H1 (cell line): Measurements from ENCODE around the gene INTS7. TPM values are rescaled to one million over a fixed set of nuclear protein-coding genes. Genes with fewer than 3 reads are reported as not detected.

Experiments used
- CTCF ChIA-PET: fragments of 300-600 bp; sonication (Branson Sonifier 250); formaldehyde crosslinking; loops from one replicate; lab custom pipeline; 2021; ENCODE audit not compliant: partially characterized antibody; lab: Charles Lee
- POLR2A ChIA-PET: fragments of 300-600 bp; sonication (Branson Sonifier 250); formaldehyde crosslinking; loops from one replicate; lab custom pipeline; 2021; ENCODE audit warnings: inconsistent platforms; ENCODE audit not compliant: partially characterized antibody; lab: Charles Lee
- DNase-seq, 2 experiments: peaks; one replicate each; pipeline versions ENCODE4 v3.0.0 to v3.0.0-alpha.2; 2010 to 2022; ENCODE audit warnings: low spot score in 2 of 2, low read depth in 1 of 2, mixed read lengths in 1 of 2
- FAIRE-seq: peaks from 2 replicates; lab custom pipeline; 2011; peaks lifted over from hg19 to GRCh38; lab: Jason Lieb, UNC
- H2AFZ ChIP-seq: 2 replicates; pipeline ENCODE4 v1.8.1; 2012; ENCODE audit warnings: low read length, inconsistent platforms
- H2AK5ac ChIP-seq: 2 replicates; pipeline ENCODE4 v1.6.1; 2013; ENCODE audit warnings: low read depth, low read length
- H2BK120ac ChIP-seq: replicated peaks from 2 replicates; pipeline ENCODE3; 2013; ENCODE audit warnings: low read depth, low read length, inconsistent platforms
- H2BK12ac ChIP-seq: 2 replicates; pipeline ENCODE4 v1.6.1; 2013; ENCODE audit warnings: low read depth, low read length
- H2BK15ac ChIP-seq: 2 replicates; pipeline ENCODE4 v1.6.1; 2013; ENCODE audit warnings: low read length
- H2BK20ac ChIP-seq: 2 replicates; pipeline ENCODE4 v1.6.1; 2013; ENCODE audit warnings: low read length
- H2BK5ac ChIP-seq: 2 replicates; pipeline ENCODE4 v1.6.1; 2013; ENCODE audit warnings: low read depth, low read length
- H3K14ac ChIP-seq: 2 replicates; pipeline ENCODE4 v1.6.1; 2013; ENCODE audit warnings: inconsistent platforms; ENCODE audit not compliant: insufficient read length
- H3K18ac ChIP-seq: 2 replicates; pipeline ENCODE4 v1.6.1; 2013; ENCODE audit warnings: low read length; ENCODE audit errors: extremely low read depth
- H3K23ac ChIP-seq: 2 replicates; pipeline ENCODE4 v1.6.1; 2013; ENCODE audit warnings: inconsistent platforms; ENCODE audit not compliant: insufficient read length
- H3K23me2 ChIP-seq: 2 replicates; pipeline ENCODE4 v1.6.1; 2013; ENCODE audit warnings: low read depth, low read length
- H3K27ac ChIP-seq: 2 replicates; pipeline ENCODE4 v1.6.1; 2011; ENCODE audit warnings: low read depth, low read length, inconsistent platforms
- H3K27me3 ChIP-seq, 4 experiments: replicated peaks in 1 of 4; 1 replicate in 1 of 4; 2 replicates in 3 of 4; pipeline versions ENCODE4 v1.6.1 to v1.8.1; 2011 to 2013; ENCODE audit warnings: low read length in 3 of 4, mild to moderate bottlenecking in 3 of 4, inconsistent platforms in 2 of 4, mixed read lengths in 2 of 4, moderate library complexity in 1 of 4; ENCODE audit not compliant: control insufficient read depth in 3 of 4, insufficient read depth in 3 of 4; ENCODE audit errors: extremely low read depth in 1 of 4
- H3K36me3 ChIP-seq, 4 experiments: 2 replicates each; pipeline versions ENCODE4 v1.6.1 to v1.8.1; 2011 to 2013; ENCODE audit warnings: mild to moderate bottlenecking in 4 of 4, low read length in 3 of 4, moderate library complexity in 2 of 4, control low read depth in 1 of 4, inconsistent platforms in 1 of 4; ENCODE audit not compliant: insufficient read depth in 4 of 4, control insufficient read depth in 2 of 4
- H3K4ac ChIP-seq: replicated peaks from 2 replicates; pipeline ENCODE3; 2013; ENCODE audit warnings: low read length, low read depth, mixed read lengths, inconsistent platforms; ENCODE audit not compliant: insufficient read length
- H3K4me1 ChIP-seq, 4 experiments: replicated peaks in 1 of 4; 1 replicate in 1 of 4; 2 replicates in 3 of 4; pipeline versions ENCODE4 v1.6.1 to v1.8.1; 2011 to 2013; ENCODE audit warnings: low read length in 3 of 4, inconsistent platforms in 2 of 4, mixed read lengths in 1 of 4; ENCODE audit not compliant: insufficient read depth in 4 of 4, control insufficient read depth in 3 of 4
- H3K4me2 ChIP-seq, 2 experiments: 2 replicates each; pipeline versions ENCODE4 v1.6.1 to v1.8.1; 2011 to 2013; ENCODE audit warnings: low read depth in 2 of 2, low read length in 2 of 2, control low read depth in 1 of 2, inconsistent platforms in 1 of 2, mild to moderate bottlenecking in 1 of 2; ENCODE audit not compliant: insufficient read depth in 1 of 2
- H3K4me3 ChIP-seq, 4 experiments: fragments of 200-600, 300-600 bp in 1 of 4; sonication (generic), shearing (Covaris generic), sonication (Bioruptor Twin) in 1 of 4; 2 replicates each; pipeline versions ENCODE4 v1.5.1 to v1.8.1; 2011 to 2016; ENCODE audit warnings: low read length in 4 of 4, low read depth in 3 of 4, control low read depth in 2 of 4, inconsistent platforms in 2 of 4, mild to moderate bottlenecking in 2 of 4, mixed read lengths in 1 of 4, moderate library complexity in 1 of 4; ENCODE audit not compliant: insufficient read depth in 2 of 4; ENCODE audit errors: extremely low read depth in 1 of 4
- H3K56ac ChIP-seq: replicated peaks from 2 replicates; pipeline ENCODE3; 2013; ENCODE audit warnings: low read depth, mild to moderate bottlenecking, mixed read lengths, low read length, inconsistent platforms; ENCODE audit not compliant: insufficient read length
- H3K79me1 ChIP-seq: 2 replicates; pipeline ENCODE4 v1.6.1; 2013; ENCODE audit warnings: low read depth, low read length, control low read depth
- H3K79me2 ChIP-seq, 2 experiments: 2 replicates each; pipeline versions ENCODE4 v1.6.1 to v1.8.1; 2012 to 2013; ENCODE audit warnings: low read length in 2 of 2, mild to moderate bottlenecking in 2 of 2, inconsistent platforms in 1 of 2; ENCODE audit not compliant: insufficient read depth in 2 of 2, control insufficient read depth in 1 of 2
- H3K9ac ChIP-seq, 4 experiments: replicated peaks in 1 of 4; 1 replicate in 1 of 4; 2 replicates in 3 of 4; pipeline versions ENCODE4 v1.6.1 to v1.8.1; 2011 to 2013; ENCODE audit warnings: low read depth in 3 of 4, low read length in 3 of 4, control low read depth in 2 of 4, mild to moderate bottlenecking in 2 of 4, moderate library complexity in 2 of 4, inconsistent platforms in 1 of 4; ENCODE audit errors: extremely low read depth in 1 of 4
- H3K9me3 ChIP-seq, 2 experiments: 2 replicates each; pipeline versions ENCODE4 v1.6.1 to v1.8.1; 2012 to 2013; ENCODE audit warnings: mild to moderate bottlenecking in 2 of 2, moderate library complexity in 2 of 2, control low read depth in 1 of 2, inconsistent platforms in 1 of 2, low read depth in 1 of 2, low read length in 1 of 2, mixed read lengths in 1 of 2; ENCODE audit not compliant: insufficient read depth in 2 of 2
- H4K20me1 ChIP-seq, 2 experiments: replicated peaks in 1 of 2; 2 replicates each; pipeline versions ENCODE3 to v1.8.1; 2011 to 2013; ENCODE audit warnings: inconsistent platforms in 2 of 2, low read length in 2 of 2, mild to moderate bottlenecking in 1 of 2; ENCODE audit not compliant: insufficient read depth in 2 of 2, control insufficient read depth in 1 of 2
- H4K5ac ChIP-seq: 2 replicates; pipeline ENCODE4 v1.6.1; 2013; ENCODE audit warnings: low read length, low read depth, mixed read lengths, inconsistent platforms; ENCODE audit not compliant: insufficient read length
- H4K8ac ChIP-seq: 2 replicates; pipeline ENCODE4 v1.8.0; 2013; ENCODE audit warnings: mild to moderate bottlenecking, moderate library complexity, low read length, inconsistent platforms; ENCODE audit not compliant: insufficient read depth; ENCODE audit errors: extremely low read depth
- H4K91ac ChIP-seq: replicated peaks from 2 replicates; pipeline ENCODE3; 2013; ENCODE audit warnings: low read length, mixed read lengths, inconsistent platforms; ENCODE audit not compliant: insufficient read length
- BCL11A ChIP-seq, 2 experiments: IDR thresholded peaks; one replicate each; pipeline ENCODE4 v1.6.1; 2011; ENCODE audit warnings: low read depth in 2 of 2, low read length in 2 of 2, mild to moderate bottlenecking in 2 of 2
- CBX5 ChIP-seq: fragments of 300-800, 300-1000 bp; sonication (generic); IDR thresholded peaks from 2 replicates; pipeline ENCODE4 v1.7.1; 2016; ENCODE audit warnings: antibody characterized with exemption, low read length, low read depth
- CHD2 ChIP-seq: IDR thresholded peaks from 2 replicates; pipeline ENCODE4 v1.6.1; 2012; ENCODE audit warnings: low read length, improper control_type of control experiment
- EP300 ChIP-seq, 2 experiments: IDR thresholded peaks; 1 replicate in 1 of 2; 2 replicates in 1 of 2; pipeline ENCODE4 v1.6.1; 2011 to 2012; ENCODE audit warnings: low read depth in 2 of 2, low read length in 2 of 2, mild to moderate bottlenecking in 2 of 2, borderline replicate concordance in 1 of 2, inconsistent platforms in 1 of 2, moderate library complexity in 1 of 2
- EZH2 ChIP-seq: fragments of 200-600 bp; sonication (generic); IDR thresholded peaks from 2 replicates; pipeline ENCODE4 v1.7.1; 2012; ENCODE audit warnings: low read depth, mild to moderate bottlenecking, moderate library complexity, low read length, inconsistent platforms; ENCODE audit not compliant: severe bottlenecking
- RAD21 ChIP-seq, 2 experiments: IDR thresholded peaks in 1 of 2; conservative IDR thresholded peaks in 1 of 2; 2 replicates each; pipeline ENCODE4 v1.6.1; 2011; ENCODE audit warnings: low read depth in 2 of 2, low read length in 2 of 2, improper control_type of control experiment in 1 of 2, inconsistent platforms in 1 of 2, mild to moderate bottlenecking in 1 of 2, moderate library complexity in 1 of 2
- RXRA ChIP-seq: IDR thresholded peaks from 2 replicates; pipeline ENCODE4 v1.6.1; 2011; ENCODE audit warnings: low read depth, mild to moderate bottlenecking, low read length, moderate library complexity; ENCODE audit not compliant: insufficient read depth
- WGBS, 2 experiments: shearing (Covaris generic) in 1 of 2; methylation state at CpG; one replicate each; pipeline versions ENCODE4 v1.1.6 to v1.1.7; 2013 to 2015; ENCODE audit warnings: low lambda C conversion rate in 2 of 2, mixed read lengths in 2 of 2, inconsistent platforms in 1 of 2, low coverage in 1 of 2, missing lambda C conversion rate in 1 of 2; ENCODE audit not compliant: insufficient replicate concordance in 2 of 2, insufficient coverage in 1 of 2, insufficient read length in 1 of 2; ENCODE audit errors: extremely low coverage in 1 of 2, missing lambda C conversion rate in 1 of 2; 5-methylcytosine and 5-hydroxymethylcytosine counted together
- polyA plus RNA-seq, 7 experiments: library from polyadenylated mRNA; depleted of rRNA in 3 of 7; stranded (reverse) in 5 of 7; unstranded in 2 of 7; fragments of >200 nt in 5 of 7; fragments of 200-250 nt in 2 of 7; gene quantifications; 1 replicate in 5 of 7; 2 replicates in 1 of 7; 4 replicates in 1 of 7; pipeline versions ENCODE4 v1.2.1 to v1.2.3, GENCODE V29; 2011 to 2013; ENCODE audit warnings: missing spikeins in 2 of 7, mixed read lengths in 2 of 7
- total RNA-seq: library from RNA; stranded (reverse); fragmentation: NEBNext Ultra II Directional; extraction: Animal tissue kit (Norgen Biotek cat#: 25700); gene quantifications from 2 replicates; pipeline ENCODE4 v1.2.1, GENCODE V29; 2021

The INTS7 gene
- total and polyA plus RNA-seq, 2 of the 8 experiments (the other 6 are each of a cell fraction or from before 2014, with no cell fraction given), result 15.2 to 22.4 TPM

GRCh38 chr1:212013672-212014071, 21.7 kb downstream of the INTS7 start:
- FAIRE-seq, result no peak

More at GRCh38 chr1:212013672-212014071, 21.7 kb downstream of the INTS7 start:
- Histone ChIP-seq H3K79me2 (no peaks in the 10 kb centered on the region; a peak in 1 of 4 replicates), H3K9ac (no peak overlapping the region), H2BK20ac (no peak overlapping the region), H3K18ac (no peak overlapping the region), H2AFZ (no peak overlapping the region), H3K27ac (no peak overlapping the region), H3K36me3 (peaks cover 0 to 17% (median 9%) of the 10 kb centered on the region in 4 experiments; a peak in 4 of 8 replicates), H3K14ac (no peak overlapping the region), H2BK12ac (no peak overlapping the region), H4K91ac (no peak overlapping the region), H3K4me1 (no peaks in the 10 kb centered on the region), H2BK5ac (no peak overlapping the region), H3K27me3 (no peaks in the 10 kb centered on the region), H3K56ac (no peak overlapping the region), H3K23ac (no peak overlapping the region), H3K9me3 (peaks cover 0 to 7% of the 10 kb centered on the region in 2 experiments; a peak in 2 of 4 replicates), H3K79me1 (no peaks in the 10 kb centered on the region), H2BK15ac (no peak overlapping the region), H3K23me2 (no peaks in the 10 kb centered on the region), H2AK5ac (no peak overlapping the region), H3K4me2 (no peak overlapping the region), H4K8ac (no peak overlapping the region), H4K5ac (no peak overlapping the region), H2BK120ac (no peak overlapping the region), H4K20me1 (no peaks in the 10 kb centered on the region), H3K4me3 (no peak overlapping the region), H3K4ac (no peak overlapping the region)
- no peak for DNase-seq
- ChIA-PET CTCF (interaction anchor here (1.3 to 2.7 kb wide), 6 partner anchors 9 to 316 kb away, joined by 4 to 33 read pairs (median 7); partner anchors contain the start of genes DTL and INTS7), POLR2A (interaction anchor here (1.2 kb wide), 1 partner anchor 22 kb away, joined by 6 read pairs; the partner anchor contains the start of genes DTL and INTS7)
- TF ChIP-seq RXRA (no peak), EZH2 (no peak), BCL11A (IDR thresholded peaks at IDR 0.05; ENCODE audit: low read depth in 2 of 2, low read length in 2 of 2) (no peak), CHD2 (no peak), EP300 (IDR thresholded peaks at IDR 0.05; ENCODE audit: borderline replicate concordance in 1 of 2, low read depth in 2 of 2, low read length in 2 of 2) (no peak), RAD21 (IDR thresholded peaks at IDR 0.05 in 1 of 2, conservative IDR thresholded peaks at IDR 0.05 in 1 of 2; ENCODE audit: low read depth in 2 of 2, low read length in 2 of 2) (no peak), CBX5 (no peak)
- 85% methylated on average over 2 of the region's 2 CpGs; no CpG with 5 or more reads in 1 of the 2 experiments for WGBS, 2 experiments
